ENCODE data around the gene GORASP2.

GORASP2 gene

GRCh38 chr2:171008550-171009205 is 79.6 kb downstream of the GORASP2 start:
- DNase-seq = no peak

DNA sequence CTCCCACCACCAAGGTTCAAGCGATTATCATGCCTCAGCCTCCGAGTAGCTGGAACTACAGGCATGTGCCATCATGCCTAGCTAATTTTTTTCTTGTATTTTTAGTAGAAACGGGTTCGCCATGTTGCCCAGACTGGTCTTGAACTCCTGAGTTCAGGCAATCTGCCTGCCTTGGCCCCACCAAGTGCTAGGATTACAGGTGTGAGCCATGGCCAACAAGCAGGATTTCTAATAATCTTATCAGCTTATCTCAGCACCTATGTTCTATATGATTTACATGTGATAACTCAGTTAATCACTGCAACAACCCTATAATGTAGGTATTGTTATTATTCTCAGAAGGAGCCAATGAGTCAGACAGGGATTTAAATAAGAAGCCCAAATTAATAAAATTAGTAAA is 80.3 kb downstream of the GORASP2 start:
- DNase-seq = no peak

GRCh38 chr2:171013851-171014250 is 84.8 kb downstream of the GORASP2 start:
- no peak for DNase-seq

- no peak for DNase-seq
Observed at GRCh38 chr2:171016125-171016524, 87.1 kb downstream of the GORASP2 start.
